ENCODE data around the gene PPP6R1. TPM values are rescaled to one million over a fixed set of nuclear protein-coding genes. Genes with fewer than 3 reads are reported as not detected.

The PPP6R1 gene
- total RNA-seq, 4 donors from 2014 or later: 5.6 to 70.4 (median 16.3) TPM

DNA sequence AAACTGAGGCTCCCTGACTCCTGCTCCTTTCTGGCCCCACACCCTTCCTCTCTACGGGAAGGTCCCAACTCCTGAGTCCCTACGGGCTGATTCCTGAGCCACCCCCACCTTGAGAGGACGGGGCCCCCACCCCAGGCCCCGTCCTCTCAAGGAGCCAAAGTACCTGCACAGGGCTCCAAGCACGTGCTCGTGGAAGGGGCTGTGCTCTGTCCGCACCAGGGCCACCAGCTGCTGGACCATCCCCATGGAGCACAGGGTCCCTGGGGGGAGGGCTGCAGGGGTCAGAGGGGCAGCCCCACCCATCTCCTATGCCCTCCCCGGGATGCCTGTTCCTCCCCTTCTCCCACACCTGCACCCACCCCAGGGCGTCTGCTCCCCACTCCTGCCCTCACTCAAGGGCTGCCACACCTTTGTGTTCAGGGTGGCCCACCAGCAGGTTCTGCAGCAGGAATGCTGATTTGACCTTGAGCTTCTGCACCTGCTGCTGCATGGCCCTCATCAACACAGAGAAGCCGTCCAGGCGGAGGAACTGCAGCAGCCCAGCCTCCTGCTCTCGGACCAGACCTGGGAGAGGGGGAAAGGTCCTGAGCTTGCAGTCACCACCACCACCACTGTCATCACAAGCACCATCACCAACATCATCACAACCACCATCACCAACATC lies 7.0 kb upstream of the PPP6R1 start:
- Histone ChIP-seq H3K27ac (no peak overlapping the region), H3K27me3 (no peaks in the 10 kb centered on the region), H3K4me1 (no peaks in the 10 kb centered on the region), H3K36me3 (no peaks in the 10 kb centered on the region), H3K9me3 (no peaks in the 10 kb centered on the region), H3K4me3 (no peak overlapping the region)
- intact Hi-C loops (cut with DNase I; ENCODE audit: low total_unique reads): no loop called here
- no peak for DNase-seq
- no peak for TF ChIP-seq POLR2A (IDR thresholded peaks at IDR 0.05)
- TF ChIP-seq, protein P1, sequence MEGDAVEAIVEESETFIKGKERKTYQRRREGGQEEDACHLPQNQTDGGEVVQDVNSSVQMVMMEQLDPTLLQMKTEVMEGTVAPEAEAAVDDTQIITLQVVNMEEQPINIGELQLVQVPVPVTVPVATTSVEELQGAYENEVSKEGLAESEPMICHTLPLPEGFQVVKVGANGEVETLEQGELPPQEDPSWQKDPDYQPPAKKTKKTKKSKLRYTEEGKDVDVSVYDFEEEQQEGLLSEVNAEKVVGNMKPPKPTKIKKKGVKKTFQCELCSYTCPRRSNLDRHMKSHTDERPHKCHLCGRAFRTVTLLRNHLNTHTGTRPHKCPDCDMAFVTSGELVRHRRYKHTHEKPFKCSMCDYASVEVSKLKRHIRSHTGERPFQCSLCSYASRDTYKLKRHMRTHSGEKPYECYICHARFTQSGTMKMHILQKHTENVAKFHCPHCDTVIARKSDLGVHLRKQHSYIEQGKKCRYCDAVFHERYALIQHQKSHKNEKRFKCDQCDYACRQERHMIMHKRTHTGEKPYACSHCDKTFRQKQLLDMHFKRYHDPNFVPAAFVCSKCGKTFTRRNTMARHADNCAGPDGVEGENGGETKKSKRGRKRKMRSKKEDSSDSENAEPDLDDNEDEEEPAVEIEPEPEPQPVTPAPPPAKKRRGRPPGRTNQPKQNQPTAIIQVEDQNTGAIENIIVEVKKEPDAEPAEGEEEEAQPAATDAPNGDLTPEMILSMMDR (IDR thresholded peaks at IDR 0.05): no peak

DNA sequence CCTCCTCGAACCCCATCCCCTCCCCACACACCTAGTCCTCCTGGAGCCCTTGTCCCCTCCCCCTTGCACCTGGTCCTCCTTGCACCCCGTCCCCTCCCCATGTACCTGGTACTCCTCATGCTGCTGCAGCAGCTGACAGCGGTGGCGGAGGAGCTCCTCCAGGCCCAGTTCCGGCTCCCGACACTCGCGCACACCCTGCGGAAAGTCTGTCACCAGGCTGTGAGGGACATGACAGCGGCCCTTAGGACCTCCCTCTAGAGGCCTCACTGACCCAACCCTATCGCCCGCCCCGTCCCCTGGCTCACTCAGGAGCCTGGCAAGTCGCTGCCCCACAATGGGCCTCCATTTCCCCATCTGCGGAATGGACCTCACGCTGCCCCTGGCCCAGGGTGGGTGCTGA lies 6.4 kb upstream of the PPP6R1 start:
- no peaks in the 10 kb centered on the region for H3K9me3 ChIP-seq
- H3K27me3 ChIP-seq: no peaks in the 10 kb centered on the region
- TF ChIP-seq, protein P1 (IDR thresholded peaks at IDR 0.05): no peak
- TF ChIP-seq POLR2A (IDR thresholded peaks at IDR 0.05): no peak
- DNase-seq: no peak
- H3K4me1 ChIP-seq: no peaks in the 10 kb centered on the region
- intact Hi-C loops (cut with DNase I; ENCODE audit: low total_unique reads): no loop called here
- H3K4me3 ChIP-seq: no peak overlapping the region
- H3K36me3 ChIP-seq: no peaks in the 10 kb centered on the region
- H3K27ac ChIP-seq: no peak overlapping the region

DNA sequence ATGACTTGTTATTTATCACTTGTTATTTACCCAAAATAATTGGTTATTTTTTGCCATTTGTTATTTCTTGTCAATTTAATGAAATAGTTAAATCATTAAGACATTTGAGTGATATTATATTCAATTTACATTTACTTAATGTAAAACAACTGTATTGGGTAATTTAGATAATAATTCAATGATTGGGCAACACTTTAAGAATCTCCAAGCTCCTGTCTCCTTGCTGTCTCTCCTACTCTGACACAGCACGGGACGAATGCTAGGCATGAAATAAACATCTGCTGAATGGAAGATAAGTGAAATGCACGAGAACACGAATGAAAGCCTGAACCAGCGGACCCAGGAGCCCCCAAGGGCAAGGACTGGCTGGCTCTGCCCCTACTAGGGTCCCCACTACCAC lies 5.7 kb upstream of the PPP6R1 start:
- Histone ChIP-seq H3K4me3 (no peak overlapping the region), H3K9me3 (no peaks in the 10 kb centered on the region), H3K27ac (no peak overlapping the region), H3K4me1 (peaks cover 5% of the 10 kb centered on the region in 2 donors), H3K36me3 (no peaks in the 10 kb centered on the region), H3K27me3 (no peaks in the 10 kb centered on the region)
- no peak for TF ChIP-seq POLR2A (IDR thresholded peaks at IDR 0.05)
- TF ChIP-seq, protein P1 (IDR thresholded peaks at IDR 0.05): no peak
- intact Hi-C loops (cut with DNase I; ENCODE audit: low total_unique reads): no loop called here
- DNase-seq: no peak

DNA sequence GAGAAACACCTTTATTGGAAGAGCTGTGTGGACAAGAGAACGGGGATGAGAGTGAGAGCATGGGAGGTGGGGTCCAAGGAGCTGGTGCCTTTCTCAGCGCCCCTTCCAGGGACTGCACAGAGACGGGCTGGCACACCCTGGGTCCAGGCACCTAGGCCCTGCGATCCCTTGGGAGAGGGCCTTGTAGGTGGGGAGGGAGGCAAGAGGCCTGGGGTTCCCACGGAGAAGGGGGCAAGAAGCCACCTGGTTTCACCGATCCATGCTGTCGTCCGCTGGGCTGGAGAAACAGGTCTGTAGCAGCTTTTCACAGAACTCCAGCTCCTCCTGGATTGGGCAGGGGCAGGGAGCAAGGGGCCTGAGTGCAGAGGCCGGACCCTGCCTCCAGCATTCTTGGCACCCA lies 3.5 kb upstream of the PPP6R1 start:
- no peak overlapping the region for H3K4me3 ChIP-seq
- peaks cover 5% of the 10 kb centered on the region in 2 donors for H3K4me1 ChIP-seq
- no peaks in the 10 kb centered on the region for H3K9me3 ChIP-seq
- H3K27ac ChIP-seq: no peak overlapping the region
- TF ChIP-seq, protein P1 (IDR thresholded peaks at IDR 0.05): no peak
- TF ChIP-seq POLR2A (IDR thresholded peaks at IDR 0.05): no peak
- H3K36me3 ChIP-seq: no peaks in the 10 kb centered on the region
- no peak for DNase-seq
- intact Hi-C loops (cut with DNase I; ENCODE audit: low total_unique reads): no loop called here
- H3K27me3 ChIP-seq: no peaks in the 10 kb centered on the region

DNA sequence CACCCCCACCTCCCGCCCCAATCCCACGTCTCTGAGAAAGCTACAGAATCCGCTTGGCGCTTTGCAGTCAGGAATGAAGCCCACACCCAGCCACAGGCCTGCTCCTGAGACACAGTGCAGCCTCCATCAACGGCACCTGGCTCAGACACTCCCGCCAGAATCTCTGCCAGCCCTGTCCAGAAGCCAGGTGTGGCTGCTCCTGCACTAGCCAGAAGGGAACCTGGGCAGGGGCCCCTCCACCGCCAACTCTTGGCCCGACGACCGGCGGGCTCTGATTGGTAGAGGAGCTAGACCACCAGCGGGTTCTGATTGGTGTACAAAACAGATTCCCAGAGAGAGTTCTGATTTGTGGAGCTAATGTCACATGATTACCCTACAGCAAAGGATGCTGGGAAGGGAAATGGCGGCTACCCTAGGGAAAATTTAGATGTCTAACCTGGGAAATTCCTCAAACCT lies 2.9 kb upstream of the PPP6R1 start:
- intact Hi-C loops (cut with DNase I; ENCODE audit: low total_unique reads): no loop called here
- no peak overlapping the region for H3K27ac ChIP-seq
- H3K27me3 ChIP-seq: no peaks in the 10 kb centered on the region
- peaks cover 5% of the 10 kb centered on the region in 2 donors for H3K4me1 ChIP-seq
- DNase-seq: no peak
- no peaks in the 10 kb centered on the region for H3K36me3 ChIP-seq
- no peak overlapping the region for H3K4me3 ChIP-seq
- no peaks in the 10 kb centered on the region for H3K9me3 ChIP-seq
- TF ChIP-seq POLR2A (IDR thresholded peaks at IDR 0.05): no peak

All from uterus (tissue), 4 donors.